ENCODE results near the gene SLC4A1.

Gene SLC4A1

DNA sequence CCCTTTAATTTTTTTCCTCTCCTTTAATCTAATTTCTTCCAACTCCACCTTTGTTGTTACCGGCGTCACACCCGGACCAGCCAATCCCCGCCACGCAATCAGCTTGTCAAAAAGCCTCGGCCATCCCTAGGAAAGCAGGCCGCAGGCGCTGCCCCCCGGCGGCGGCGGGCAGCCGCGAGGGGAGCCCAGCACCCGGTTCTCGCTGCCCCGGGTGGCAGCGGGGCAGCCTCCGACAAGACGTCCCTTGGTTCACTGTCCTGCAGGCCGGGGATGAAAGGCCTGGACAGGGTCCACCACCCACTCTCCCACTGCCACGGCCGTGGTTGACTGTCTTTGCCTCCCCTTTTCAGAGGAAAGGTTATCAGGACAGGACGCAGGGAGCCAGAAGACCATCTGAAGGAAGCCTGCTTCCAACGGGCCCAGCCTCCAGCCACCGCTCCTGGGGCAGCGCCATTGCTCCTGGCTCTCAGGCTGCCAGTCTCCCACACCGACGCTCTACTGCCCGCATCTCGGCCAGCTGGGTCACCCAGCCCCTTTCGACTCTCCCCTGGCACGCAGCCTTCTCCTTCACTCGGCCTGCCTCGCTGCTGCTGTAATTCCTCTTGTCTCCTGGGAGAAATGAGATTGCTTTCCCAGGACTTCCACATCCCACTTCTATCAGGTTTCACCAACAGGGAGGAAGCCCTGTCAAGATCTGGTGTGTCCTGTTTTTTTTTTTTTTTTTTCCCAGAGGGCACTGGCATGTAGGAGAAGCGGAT, 45.6 kb downstream of the SLC4A1 start:
- Histone ChIP-seq H3K4ac (ENCODE audit: low read length) (no peak overlapping the region), H3K79me1 (ENCODE audit: low read depth, low read length) (peaks cover 9% of the 10 kb centered on the region), H3K18ac (ENCODE audit: low read length) (peak overlapping the region; percentile 97), H4K8ac (ENCODE audit: low read depth, low read length) (peak overlapping the region; percentile 82), H3K27ac (replicated peaks; ENCODE audit: low read length) (peak overlapping the region; percentile 42), H2BK15ac (ENCODE audit: low read length) (peak overlapping the region; percentile 15), H2BK5ac (ENCODE audit: low read length) (peak overlapping the region; percentile 82), H3K4me3 (ENCODE audit: low read length in 2 of 2) (peak overlapping the region; percentile 94 to 98), H2AFZ (ENCODE audit: low read length) (peak overlapping the region; percentile 77), H3K4me2 (ENCODE audit: insufficient read depth, low read length, poor library complexity, severe bottlenecking) (peak overlapping the region; percentile 93), H3K14ac (ENCODE audit: low read length) (peak overlapping the region; percentile 82), H2BK120ac (ENCODE audit: low read depth, low read length) (peak overlapping the region; percentile 44), H3K9ac (ENCODE audit: low read depth, low read length, poor library complexity) (peak overlapping the region; percentile 91), H3K27me3 (ENCODE audit: control insufficient read depth in 3 of 3, insufficient read depth in 3 of 3, low read depth in 1 of 3, low read length in 3 of 3) (no peaks in the 10 kb centered on the region), H3K9me3 (replicated peaks in 1 of 2; ENCODE audit: control insufficient read depth in 2 of 2, insufficient read depth in 1 of 2, low read depth in 1 of 2, low read length in 2 of 2) (no peaks in the 10 kb centered on the region), H3K4me1 (ENCODE audit: control insufficient read depth in 2 of 2, insufficient read depth in 1 of 2, low read depth in 1 of 2, low read length in 2 of 2) (peaks cover 9 to 13% of the 10 kb centered on the region in 2 donors), H3K23ac (ENCODE audit: low read depth, low read length, poor library complexity) (peak overlapping the region; percentile 60), H3K36me3 (replicated peaks in 1 of 2; ENCODE audit: control insufficient read depth in 2 of 2, insufficient read depth in 2 of 2, low read length in 2 of 2) (peaks cover 0 to 5% of the 10 kb centered on the region in 2 donors), H4K91ac (ENCODE audit: low read depth, low read length, poor library complexity) (no peak overlapping the region), H2AK5ac (ENCODE audit: low read depth, low read length) (peak overlapping the region; percentile 95), H2BK12ac (ENCODE audit: low read length) (peak overlapping the region; percentile 10)
- peak; percentile 67 for DNase-seq (ENCODE audit: low spot score)
- no CpG with 5 or more reads among the region's 36 CpGs for WGBS, 2 donors (ENCODE audit: extremely low coverage in 2 of 2, insufficient read length in 2 of 2, insufficient replicate concordance in 1 of 2)

DNA sequence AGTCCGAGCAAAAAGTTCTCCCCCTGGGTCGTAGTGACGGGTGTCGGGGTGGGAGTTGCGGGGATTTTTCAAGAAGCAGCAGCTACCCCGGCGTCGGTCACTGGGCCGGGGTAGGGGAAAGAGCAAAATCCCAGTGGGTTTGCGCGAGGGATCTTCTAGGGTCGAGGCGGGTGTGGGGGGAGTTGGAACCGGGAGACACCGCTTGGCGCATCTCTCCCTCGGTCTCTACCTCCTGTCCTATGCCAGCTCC, 46.1 kb downstream of the SLC4A1 start:
- peak; percentile 54 for DNase-seq (ENCODE audit: low spot score)
- H3K18ac ChIP-seq (ENCODE audit: low read length) = no peak overlapping the region
- H3K27me3 ChIP-seq (ENCODE audit: control insufficient read depth in 3 of 3, insufficient read depth in 3 of 3, low read depth in 1 of 3, low read length in 3 of 3) = no peaks in the 10 kb centered on the region
- no peak overlapping the region for H2AK5ac ChIP-seq (ENCODE audit: low read depth, low read length)
- no peak overlapping the region for H3K4ac ChIP-seq (ENCODE audit: low read length)
- H3K4me2 ChIP-seq (ENCODE audit: insufficient read depth, low read length, poor library complexity, severe bottlenecking) = peak overlapping the region; percentile 93
- H2BK12ac ChIP-seq (ENCODE audit: low read length) = no peak overlapping the region
- peaks cover 3 to 10% of the 10 kb centered on the region in 2 donors for H3K36me3 ChIP-seq (replicated peaks in 1 of 2; ENCODE audit: control insufficient read depth in 2 of 2, insufficient read depth in 2 of 2, low read length in 2 of 2)
- peak overlapping the region; percentile 94 to 98 for H3K4me3 ChIP-seq (ENCODE audit: low read length in 2 of 2)
- no CpG with 5 or more reads among the region's 17 CpGs for WGBS, 2 donors (ENCODE audit: extremely low coverage in 2 of 2, insufficient read length in 2 of 2, insufficient replicate concordance in 1 of 2)
- no peak overlapping the region for H2BK15ac ChIP-seq (ENCODE audit: low read length)
- no peaks in the 10 kb centered on the region for H3K9me3 ChIP-seq (replicated peaks in 1 of 2; ENCODE audit: control insufficient read depth in 2 of 2, insufficient read depth in 1 of 2, low read depth in 1 of 2, low read length in 2 of 2)
- no peak overlapping the region for H4K8ac ChIP-seq (ENCODE audit: low read depth, low read length)
- peak overlapping the region; percentile 13 for H2BK5ac ChIP-seq (ENCODE audit: low read length)
- peak overlapping the region; percentile 28 for H3K27ac ChIP-seq (replicated peaks; ENCODE audit: low read length)
- H2BK120ac ChIP-seq (ENCODE audit: low read depth, low read length) = no peak overlapping the region
- H3K14ac ChIP-seq (ENCODE audit: low read length) = no peak overlapping the region
- H4K91ac ChIP-seq (ENCODE audit: low read depth, low read length, poor library complexity) = no peak overlapping the region
- H3K9ac ChIP-seq (ENCODE audit: low read depth, low read length, poor library complexity) = no peak overlapping the region
- peak overlapping the region; percentile 77 for H2AFZ ChIP-seq (ENCODE audit: low read length)
- H3K4me1 ChIP-seq (ENCODE audit: control insufficient read depth in 2 of 2, insufficient read depth in 1 of 2, low read depth in 1 of 2, low read length in 2 of 2) = peaks cover 10 to 13% of the 10 kb centered on the region in 2 donors
- H3K23ac ChIP-seq (ENCODE audit: low read depth, low read length, poor library complexity) = peak overlapping the region; percentile 60
- peaks cover 10% of the 10 kb centered on the region for H3K79me1 ChIP-seq (ENCODE audit: low read depth, low read length)

DNA sequence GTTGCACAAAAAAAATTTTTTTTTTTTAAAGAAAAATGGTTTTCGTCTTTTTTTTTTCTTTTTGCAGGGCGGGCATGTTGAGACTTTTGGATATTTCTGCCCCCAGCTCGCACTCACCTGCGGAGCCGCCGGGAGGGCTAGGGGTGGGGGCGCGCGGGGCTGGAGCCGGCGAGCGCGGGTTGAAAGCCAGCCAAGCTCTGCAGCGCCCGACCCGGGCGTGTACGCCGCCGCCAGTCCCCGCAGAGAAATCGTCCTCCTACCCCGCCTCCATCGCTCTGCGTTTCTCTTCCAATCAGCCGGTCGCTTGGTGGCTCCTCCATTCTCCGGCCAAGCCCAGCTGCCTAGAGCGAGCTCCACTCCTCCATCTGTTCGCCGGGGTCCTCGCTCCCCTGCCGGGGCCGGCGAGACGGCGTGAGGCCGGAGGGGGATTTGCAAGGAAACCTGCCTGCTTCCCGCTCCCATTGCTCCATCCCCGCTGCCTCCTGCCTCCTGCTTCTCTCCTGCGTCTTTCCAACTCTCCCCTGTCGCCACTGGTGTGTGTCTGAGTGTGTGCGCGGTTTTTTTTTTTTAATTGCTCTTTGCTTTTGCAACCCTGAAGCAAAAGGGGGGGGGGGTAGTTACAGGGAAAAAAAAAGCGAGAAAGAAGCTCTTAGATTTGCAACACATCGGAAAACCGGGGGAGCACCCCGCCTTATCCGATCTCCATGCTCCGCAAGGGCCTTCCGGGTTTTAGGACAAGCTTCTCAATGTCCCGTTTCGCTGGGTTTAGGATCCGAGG, 46.7 kb downstream of the SLC4A1 start:
- Histone ChIP-seq H3K79me1 (ENCODE audit: low read depth, low read length) (peaks cover 12% of the 10 kb centered on the region), H3K36me3 (replicated peaks in 1 of 2; ENCODE audit: control insufficient read depth in 2 of 2, insufficient read depth in 2 of 2, low read length in 2 of 2) (peaks cover 7 to 15% of the 10 kb centered on the region in 2 donors), H2BK12ac (ENCODE audit: low read length) (peak overlapping the region; percentile 30), H3K4me3 (ENCODE audit: low read length in 2 of 2) (peak overlapping the region; percentile 94 to 98), H4K91ac (ENCODE audit: low read depth, low read length, poor library complexity) (no peak overlapping the region), H3K4me2 (ENCODE audit: insufficient read depth, low read length, poor library complexity, severe bottlenecking) (peak overlapping the region; percentile 93), H2BK5ac (ENCODE audit: low read length) (peak overlapping the region; percentile 13), H2AFZ (ENCODE audit: low read length) (peak overlapping the region; percentile 77), H3K4me1 (ENCODE audit: control insufficient read depth in 2 of 2, insufficient read depth in 1 of 2, low read depth in 1 of 2, low read length in 2 of 2) (peaks cover 10 to 13% of the 10 kb centered on the region in 2 donors), H3K4ac (ENCODE audit: low read length) (no peak overlapping the region), H3K27ac (replicated peaks; ENCODE audit: low read length) (peak overlapping the region; percentile 65), H3K27me3 (ENCODE audit: control insufficient read depth in 3 of 3, insufficient read depth in 3 of 3, low read depth in 1 of 3, low read length in 3 of 3) (no peaks in the 10 kb centered on the region), H3K18ac (ENCODE audit: low read length) (peak overlapping the region; percentile 78), H3K23ac (ENCODE audit: low read depth, low read length, poor library complexity) (peak overlapping the region; percentile 96), H2AK5ac (ENCODE audit: low read depth, low read length) (peak overlapping the region; percentile 96), H3K9me3 (replicated peaks in 1 of 2; ENCODE audit: control insufficient read depth in 2 of 2, insufficient read depth in 1 of 2, low read depth in 1 of 2, low read length in 2 of 2) (no peaks in the 10 kb centered on the region), H3K14ac (ENCODE audit: low read length) (peak overlapping the region; percentile 89), H3K9ac (ENCODE audit: low read depth, low read length, poor library complexity) (peak overlapping the region; percentile 83), H2BK120ac (ENCODE audit: low read depth, low read length) (no peak overlapping the region), H2BK15ac (ENCODE audit: low read length) (no peak overlapping the region), H4K8ac (ENCODE audit: low read depth, low read length) (no peak overlapping the region)
- peak; percentile 76 for DNase-seq (ENCODE audit: low spot score)
- no CpG with 5 or more reads among the region's 54 CpGs for WGBS, 2 donors (ENCODE audit: extremely low coverage in 2 of 2, insufficient read length in 2 of 2, insufficient replicate concordance in 1 of 2)
